Loucy (cell line): ENCODE measurements around the gene ZBTB32.

Experiments
- H2AFZ ChIP-seq: fragments of 200-600 bp; sonication (generic); 2 replicates; pipeline ENCODE4 v1.6.0; 2016; ENCODE audit warnings: antibody characterized with exemption, mild to moderate bottlenecking, low read length, moderate library complexity
- H3F3A ChIP-seq: fragments of 200-600 bp; 2 replicates; pipeline ENCODE4 v1.6.0; 2016; ENCODE audit warnings: antibody characterized with exemption, low read depth, mild to moderate bottlenecking
- H3K27me3 ChIP-seq: fragments of 200-600 bp; sonication (generic); 2 replicates; pipeline ENCODE4 v1.6.1; 2014; ENCODE audit warnings: low read length, mild to moderate bottlenecking; ENCODE audit not compliant: insufficient read depth, poor library complexity, severe bottlenecking
- H3K36me3 ChIP-seq: fragments of 200-600 bp; sonication (generic); 2 replicates; pipeline ENCODE4 v1.6.1; 2016; ENCODE audit warnings: low read length; ENCODE audit not compliant: insufficient read depth
- H3K4me1 ChIP-seq: fragments of 200-600 bp; sonication (generic); 2 replicates; pipeline ENCODE4 v1.5.1; 2014; ENCODE audit warnings: low read length, mild to moderate bottlenecking; ENCODE audit not compliant: insufficient read depth, poor library complexity, severe bottlenecking
- H3K4me2 ChIP-seq: fragments of 200-600 bp; sonication (generic); 2 replicates; pipeline ENCODE4 v1.6.0; 2014; ENCODE audit warnings: antibody characterized with exemption, low read length, low read depth, mild to moderate bottlenecking; ENCODE audit not compliant: poor library complexity, severe bottlenecking
- H3K4me3 ChIP-seq: fragments of 200-600 bp; sonication (generic); 2 replicates; pipeline ENCODE4 v1.5.1; 2014; ENCODE audit warnings: low read length, mild to moderate bottlenecking, mixed read lengths; ENCODE audit not compliant: poor library complexity, severe bottlenecking
- H3K79me2 ChIP-seq: fragments of 200-600 bp; sonication (generic); 2 replicates; pipeline ENCODE4 v1.6.1; 2014; ENCODE audit warnings: low read length; ENCODE audit not compliant: insufficient read depth
- H3K9ac ChIP-seq: fragments of 200-600 bp; sonication (generic); 2 replicates; pipeline ENCODE4 v1.6.0; 2014; ENCODE audit warnings: mild to moderate bottlenecking, low read depth, low read length, moderate library complexity; ENCODE audit not compliant: poor library complexity, severe bottlenecking
- H3K9me2 ChIP-seq: fragments of 200-600 bp; sonication (generic); replicated peaks from 2 replicates; pipeline ENCODE4 v1.6.1; 2016; ENCODE audit warnings: low read depth, low read length, mixed read lengths
- H3K9me3 ChIP-seq: fragments of 200-600 bp; sonication (generic); 2 replicates; pipeline ENCODE4 v1.6.1; 2014; ENCODE audit warnings: mild to moderate bottlenecking, antibody characterized with exemption, low read length, low read depth; ENCODE audit not compliant: insufficient read depth
- H4K20me1 ChIP-seq: fragments of 200-600 bp; sonication (generic); 2 replicates; pipeline ENCODE4 v1.6.0; 2014; ENCODE audit warnings: antibody characterized with exemption, low read length, mild to moderate bottlenecking; ENCODE audit not compliant: insufficient read depth, poor library complexity, severe bottlenecking
- CTCF ChIP-seq: fragments of 200-600 bp; sonication (generic); conservative IDR thresholded peaks from 2 replicates; pipeline ENCODE4 v1.5.1; 2014; ENCODE audit warnings: mild to moderate bottlenecking, antibody characterized with exemption, low read length
- EZH2phosphoT487 ChIP-seq: fragments of 200-600 bp; IDR thresholded peaks from 2 replicates; pipeline ENCODE4 v1.6.1; 2018; ENCODE audit warnings: antibody characterized with exemption, mild to moderate bottlenecking, moderate library complexity, borderline replicate concordance

ZBTB32 gene

GRCh38 chr19:35744430-35745327 is 40.3 kb downstream of the ZBTB32 start:
- peaks cover 16% of the 10 kb centered on the region for H3K79me2 ChIP-seq
- peak overlapping the region; percentile 72 for H3K4me2 ChIP-seq
- H4K20me1 ChIP-seq = no peaks in the 10 kb centered on the region
- no peaks in the 10 kb centered on the region for H3K9me3 ChIP-seq
- H3K9ac ChIP-seq = peak overlapping the region; percentile 92
- H2AFZ ChIP-seq = peak overlapping the region; percentile 69
- H3K27me3 ChIP-seq = no peaks in the 10 kb centered on the region
- TF ChIP-seq CTCF (peak; percentile 48), EZH2phosphoT487 (no peak)
- no peaks in the 10 kb centered on the region for H3F3A ChIP-seq
- no peaks in the 10 kb centered on the region for H3K36me3 ChIP-seq
- H3K9me2 ChIP-seq = no peaks in the 10 kb centered on the region
- peak overlapping the region; percentile 85 for H3K4me3 ChIP-seq
- H3K4me1 ChIP-seq = peaks cover 24% of the 10 kb centered on the region

- no peaks in the 10 kb centered on the region for H3K27me3 ChIP-seq
- TF ChIP-seq CTCF (no peak), EZH2phosphoT487 (no peak)
Observed at GRCh38 chr19:35745328-35746086, 41.1 kb downstream of the ZBTB32 start, which contains the start of the genes PSENEN and U2AF1L4. Gene PSENEN (plus strand): TSS chr19:35745651. CDS start chr19:35745931, 280 bp downstream. Gene U2AF1L4 (minus strand): TSS chr19:35745418. CDS start chr19:35745391, 27 bp downstream.

GRCh38 chr19:35746087-35746462 is 41.7 kb downstream of the ZBTB32 start:
- Histone ChIP-seq H3K9ac (peak overlapping the region; percentile 86), H3K79me2 (peaks cover 22% of the 10 kb centered on the region), H3K4me3 (peak overlapping the region; percentile 85), H3F3A (no peaks in the 10 kb centered on the region), H2AFZ (peak overlapping the region; percentile 53; the same call in 1 of the 2 replicates), H3K9me2 (no peaks in the 10 kb centered on the region), H3K36me3 (no peaks in the 10 kb centered on the region), H4K20me1 (no peaks in the 10 kb centered on the region), H3K27me3 (no peaks in the 10 kb centered on the region), H3K4me2 (peak overlapping the region; percentile 93), H3K4me1 (peaks cover 30% of the 10 kb centered on the region), H3K9me3 (no peaks in the 10 kb centered on the region)
- no peak for TF ChIP-seq CTCF
- TF ChIP-seq EZH2phosphoT487 = no peak

More at GRCh38 chr19:35745328-35746086, 41.1 kb downstream of the ZBTB32 start, which contains the start of the genes PSENEN and U2AF1L4:
- Histone ChIP-seq H4K20me1 (no peaks in the 10 kb centered on the region), H3K4me3 (peak within 1 kb of the TSS; percentile 85), H3K4me2 (peak within 1 kb of the TSS; percentile 93), H3K79me2 (peaks cover 22% of the 10 kb centered on the region), H3K36me3 (no peaks in the 10 kb centered on the region), H3K9me3 (no peaks in the 10 kb centered on the region), H3F3A (no peaks in the 10 kb centered on the region), H3K4me1 (peaks cover 30% of the 10 kb centered on the region), H2AFZ (peak within 1 kb of the TSS; percentile 69), H3K9me2 (no peaks in the 10 kb centered on the region), H3K9ac (peak within 1 kb of the TSS; percentile 92)
